GM12878 (cell line): ENCODE measurements around the gene HSPBP1. TPM values are rescaled to one million over a fixed set of nuclear protein-coding genes. Genes with fewer than 3 reads are reported as not detected.

Experiments
- ATAC-seq: fragments of 200-7000 bp; cut with Tn5 transposase; 3 replicates; pipeline ENCODE4 v1.9.1; 2020; ENCODE audit warnings: mild to moderate bottlenecking, moderate library complexity
- BruUV-seq: library from RNA; stranded (reverse); fragments of 400-500 nt; replicated peaks from 2 replicates; lab custom pipeline; 2021; lab: Mats Ljungman, UMichigan
- CTCF ChIA-PET: fragments of 300-600 bp; sonication (Branson Sonifier 250); formaldehyde crosslinking; extraction: SDS; loops from one replicate; lab custom pipeline; 2021; ENCODE audit warnings: inconsistent platforms; lab: Yijun Ruan, JAX
- POLR2A ChIA-PET: fragments of 350-600 bp; formaldehyde crosslinking; extraction: SDS; loops from one replicate; lab custom pipeline; 2021; ENCODE audit warnings: inconsistent platforms; lab: Charles Lee
- RAD21 ChIA-PET: fragments of 300-600 bp; sonication (Branson Sonifier 250); formaldehyde crosslinking; loops from one replicate; lab custom pipeline; 2023; ENCODE audit warnings: antibody characterized with exemption; ENCODE audit not compliant: unreplicated experiment; lab: Charles Lee
- SMC1A ChIA-PET: fragments of 300-600 bp; sonication (Branson Sonifier 250); formaldehyde crosslinking; loops from one replicate; lab custom pipeline; 2023; ENCODE audit not compliant: unreplicated experiment, uncharacterized antibody; lab: Charles Lee
- DNase-seq: peaks from one replicate; pipeline ENCODE4 v3.0.0-alpha.2; 2011; ENCODE audit warnings: low read depth, low spot score
- FAIRE-seq: peaks from 3 replicates; lab custom pipeline; 2011; peaks lifted over from hg19 to GRCh38; lab: Jason Lieb, UNC
- H2AFZ ChIP-seq: 2 replicates; pipeline ENCODE4 v1.6.0; 2011; ENCODE audit warnings: low read depth, low read length, control low read depth; ENCODE audit not compliant: control insufficient read depth
- H3K27ac ChIP-seq: 2 replicates; pipeline ENCODE4 v1.5.1; 2011; ENCODE audit warnings: control low read depth; ENCODE audit not compliant: control insufficient read depth, insufficient read depth
- H3K27me3 ChIP-seq, 2 experiments: replicated peaks in 1 of 2; 2 replicates each; pipeline versions ENCODE4 v1.6.0 to v1.6.1; 2011; ENCODE audit warnings: low read length in 1 of 2; ENCODE audit not compliant: control insufficient read depth in 2 of 2, insufficient read depth in 2 of 2
- H3K36me3 ChIP-seq, 2 experiments: 2 replicates each; pipeline ENCODE4 v1.5.1; 2011; ENCODE audit warnings: low read length in 1 of 2; ENCODE audit not compliant: control insufficient read depth in 2 of 2, insufficient read depth in 2 of 2
- H3K4me1 ChIP-seq: 2 replicates; pipeline ENCODE4 v1.6.1; 2011; ENCODE audit warnings: mild to moderate bottlenecking, low read length, moderate library complexity, mixed read lengths; ENCODE audit not compliant: control insufficient read depth, insufficient read depth
- H3K4me2 ChIP-seq: 2 replicates; pipeline ENCODE4 v1.6.0; 2011; ENCODE audit warnings: control low read depth; ENCODE audit not compliant: control insufficient read depth, insufficient read depth
- H3K4me3 ChIP-seq: fragments of 200-600 bp; sonication (generic); 2 replicates; pipeline ENCODE4 v1.5.1; 2016
- H3K79me2 ChIP-seq: 2 replicates; pipeline ENCODE4 v1.6.0; 2011; ENCODE audit warnings: low read length; ENCODE audit not compliant: control insufficient read depth, insufficient read depth
- H3K9ac ChIP-seq: 2 replicates; pipeline ENCODE4 v1.8.0; 2011; ENCODE audit warnings: low read length, control low read depth, mixed read lengths; ENCODE audit not compliant: control insufficient read depth, insufficient read depth
- H3K9me3 ChIP-seq: replicated peaks from 3 replicates; pipeline ENCODE4 v1.5.1; 2011; ENCODE audit warnings: mild to moderate bottlenecking, low read length; ENCODE audit not compliant: control insufficient read depth, insufficient read depth
- H4K20me1 ChIP-seq: 2 replicates; pipeline ENCODE4 v1.6.0; 2011; ENCODE audit not compliant: control insufficient read depth, insufficient read depth
- BCL11A ChIP-seq: IDR thresholded peaks from 2 replicates; pipeline ENCODE4 v1.6.1; 2011; ENCODE audit warnings: low read depth, low read length
- E2F4 ChIP-seq: IDR thresholded peaks from 2 replicates; pipeline ENCODE4 v1.6.1; 2012; ENCODE audit warnings: low read depth, low read length, improper control_type of control experiment
- EP300 ChIP-seq, 2 experiments: fragments of 150-350 bp in 1 of 2; IDR thresholded peaks; 2 replicates each; pipeline ENCODE4 v1.6.1; 2011 to 2012; ENCODE audit warnings: low read depth in 2 of 2, low read length in 2 of 2, borderline replicate concordance in 1 of 2, improper control_type of control experiment in 1 of 2, inconsistent platforms in 1 of 2; ENCODE audit not compliant: control insufficient read depth in 1 of 2
- MYC ChIP-seq: IDR thresholded peaks from 2 replicates; pipeline ENCODE4 v1.6.1; 2011; ENCODE audit warnings: mild to moderate bottlenecking, low read length, moderate library complexity, inconsistent platforms; ENCODE audit not compliant: insufficient read depth, insufficient replicate concordance, insufficient read length, severe bottlenecking
- POLR2A ChIP-seq: IDR thresholded peaks from 2 replicates; pipeline ENCODE4 v1.6.1; 2011; ENCODE audit warnings: low read depth, mild to moderate bottlenecking, low read length
- SP1 ChIP-seq: IDR thresholded peaks from one replicate; pipeline ENCODE4 v1.6.1; 2011; ENCODE audit warnings: low read depth, low read length
- SRF ChIP-seq, 2 experiments: IDR thresholded peaks; 2 replicates each; pipeline ENCODE4 v1.6.1; 2011; ENCODE audit warnings: low read depth in 2 of 2, low read length in 2 of 2, mild to moderate bottlenecking in 1 of 2, moderate library complexity in 1 of 2
- ZNF274 ChIP-seq: IDR thresholded peaks from one replicate; pipeline ENCODE4 v1.8.0; 2011; ENCODE audit not compliant: insufficient read length, insufficient read depth
- WGBS: methylation state at CpG from one replicate; pipeline ENCODE4 v1.1.6; 2016; ENCODE audit warnings: low lambda C conversion rate; ENCODE audit not compliant: insufficient replicate concordance, insufficient coverage; ENCODE audit errors: missing lambda C conversion rate; 5-methylcytosine and 5-hydroxymethylcytosine counted together
- in situ Hi-C: fragments of 300-500 bp; cut with MboI; formaldehyde crosslinking; loops from 9 replicates; pipeline ENCODE4 v1.14.3; 2018; ENCODE audit warnings: mixed read lengths
- intact Hi-C: fragments of 100-400 bp; cut with micrococcal nuclease; formaldehyde crosslinking; loops from one replicate; pipeline ENCODE4 v1.14.2; 2022; ENCODE audit not compliant: unreplicated experiment
- polyA plus RNA-seq, 11 experiments: library from polyadenylated mRNA; depleted of rRNA in 4 of 11; unstranded in 6 of 11; stranded (reverse) in 5 of 11; fragments of >200 nt; fragmentation: Nextera tagmentation in 4 of 11; fragmentation: Illumina TruSeq in 1 of 11; extraction: Ambion mirVana in 4 of 11; extraction: Trizol in 1 of 11; gene quantifications; 1 replicate in 1 of 11; 2 replicates in 10 of 11; pipeline versions ENCODE4 v1.2.1 to v1.2.3, GENCODE V29; 2011 to 2016; ENCODE audit warnings: inconsistent platforms in 2 of 11, missing spikeins in 2 of 11, low read depth in 1 of 11
- total RNA-seq, 4 experiments: library from RNA; depleted of rRNA in 3 of 4; stranded (reverse); fragments of >200 nt in 3 of 4; fragmentation: Illumina TruSeq in 1 of 4; extraction: Trizol in 1 of 4; gene quantifications; 2 replicates each; pipeline versions ENCODE4 v1.2.1 to v1.2.3, GENCODE V29; 2013 to 2021

Gene HSPBP1
- total and polyA plus RNA-seq, 10 of the 15 experiments (the other 5 are each of a cell fraction or from before 2014, with no cell fraction given): 0.18 to 83.3 (median 23.0) TPM

DNA sequence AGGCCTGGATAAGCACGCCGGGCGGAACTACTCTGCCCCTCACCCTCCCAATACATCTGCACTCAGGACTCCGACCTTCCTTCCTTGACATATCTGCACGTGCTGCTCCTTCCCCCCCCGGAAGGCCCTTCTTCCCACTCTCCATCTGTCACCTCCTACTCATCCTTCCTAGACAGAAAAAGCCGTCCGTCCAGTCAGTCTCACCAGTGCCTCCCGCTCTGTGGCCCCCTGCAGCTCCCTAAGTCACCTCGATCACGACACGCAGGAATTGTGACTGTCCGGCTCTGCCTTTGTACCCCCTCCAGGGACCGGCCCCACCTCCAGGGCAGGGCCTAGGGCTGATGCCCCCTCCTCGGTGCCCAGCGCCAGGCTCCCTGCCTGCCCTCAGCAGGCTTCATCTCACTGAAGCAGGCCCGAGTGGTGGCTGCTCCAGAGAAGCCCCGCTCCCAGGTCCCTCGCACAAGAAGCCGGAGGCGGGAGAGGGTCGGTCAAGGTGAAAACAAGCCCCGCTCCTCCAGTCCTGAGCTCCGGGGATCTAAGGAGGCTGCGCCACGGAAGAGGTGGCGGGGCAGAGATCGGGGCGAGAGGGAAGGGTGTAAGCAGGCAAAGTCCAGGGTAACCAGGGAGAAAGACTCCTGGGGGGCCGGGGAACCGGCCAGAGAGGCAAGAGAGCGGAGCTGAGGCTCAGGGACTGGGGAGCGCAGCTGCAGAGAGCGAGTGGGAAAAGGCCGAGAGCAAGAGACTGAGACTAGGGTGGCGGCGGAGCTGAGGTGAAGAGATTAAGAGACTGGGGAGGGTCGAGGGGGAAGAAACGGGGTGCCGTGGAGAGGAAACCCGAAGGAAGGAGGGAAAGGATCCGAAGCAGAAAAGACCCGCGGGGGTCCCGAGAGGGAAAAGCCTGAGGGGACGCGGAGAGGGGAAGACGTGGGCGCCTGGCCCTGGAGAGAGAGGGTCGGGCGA is 22.2 kb downstream of the HSPBP1 start (continued):
- TF ChIP-seq BCL11A (no peak), MYC (peak; percentile 67), SP1 (no peak)

GRCh38 chr19:55256562-55257460 is 23.1 kb downstream of the HSPBP1 start:
- in situ Hi-C loops: no loop called here
- Histone ChIP-seq H3K36me3 (peaks cover 0 to 1% of the 10 kb centered on the region in 2 experiments; a peak in 1 of 4 replicates), H3K79me2 (peaks cover 71% of the 10 kb centered on the region), H3K27me3 (no peaks in the 10 kb centered on the region), H3K4me1 (peaks cover 19% of the 10 kb centered on the region)
- BruUV-seq: TSS peak; percentile 53
- ChIA-PET POLR2A (interaction anchor here (0.6 to 5.7 kb wide), 5 partner anchors 21 to 228 kb away, joined by 4 to 86 read pairs (median 8); partner anchors contain the start of genes HSPBP1, KMT5C and TMEM238), RAD21 (interaction anchor here (0.7 to 6.0 kb wide), 4 partner anchors 20 to 151 kb away, joined by 5 to 46 read pairs (median 24); partner anchors contain the start of genes HSPBP1, KMT5C and UBE2S), CTCF (interaction anchor here (1.0 to 4.4 kb wide), 3 partner anchors 35 to 143 kb away, joined by 3 to 25 read pairs (median 4); partner anchors contain the start of gene KMT5C), SMC1A (interaction anchor here (0.9 to 5.3 kb wide), 5 partner anchors 22 to 706 kb away, joined by 3 to 68 read pairs (median 4); partner anchors contain the start of gene HSPBP1)
- no peak for ATAC-seq
- FAIRE-seq: no peak
- no peak for TF ChIP-seq ZNF274
- TF ChIP-seq SRF (IDR thresholded peaks at IDR 0.05; ENCODE audit: low read depth in 2 of 2, low read length in 2 of 2): no peak
- no peak for TF ChIP-seq E2F4
- TF ChIP-seq EP300 (IDR thresholded peaks at IDR 0.05; ENCODE audit: borderline replicate concordance in 1 of 2, control insufficient read depth in 1 of 2, low read depth in 2 of 2, low read length in 2 of 2): no peak
- TF ChIP-seq POLR2A: no peak
- TF ChIP-seq, all 136 proteins: peak for 0
- Histone ChIP-seq H3K4me3 (peak overlapping the region; percentile 100), H3K27ac (peak overlapping the region; percentile 91), H4K20me1 (peaks cover 7% of the 10 kb centered on the region; the same call in 1 of the 2 replicates), H3K9me3 (no peaks in the 10 kb centered on the region), H3K9ac (peak overlapping the region; percentile 93), H3K4me2 (peak overlapping the region; percentile 96), H2AFZ (no peak overlapping the region)
- no peak for DNase-seq
- 1% methylated on average over 22 of the region's 22 CpGs for WGBS
- intact Hi-C loops: loop anchor here (10.0 kb wide), 1 partner anchor 128 kb away; the partner anchor contains the start of genes RPL28 and TMEM238
